ENCODE results near the gene LLGL2. TPM values are rescaled to one million over a fixed set of nuclear protein-coding genes. Genes with fewer than 3 reads are reported as not detected.

The LLGL2 gene
- total RNA-seq, 2 donors from 2014 or later = 43.0 to 65.3 TPM

GRCh38 chr17:75509528-75510258, 15.8 kb upstream of the LLGL2 start:
- TF ChIP-seq CTCF (IDR thresholded peaks at IDR 0.05) = no peak
- no peak for TF ChIP-seq POLR2AphosphoS5 (IDR thresholded peaks at IDR 0.05)
- TF ChIP-seq POLR2A (IDR thresholded peaks at IDR 0.05) = no peak
- H3K27ac ChIP-seq = no peak overlapping the region
- intact Hi-C loops (cut with DNase I) = loop anchor here (10.0 kb wide), 2 partner anchors 185 to 235 kb away; no protein-coding TSS in a partner anchor

GRCh38 chr17:75511270-75511609, 14.3 kb upstream of the LLGL2 start:
- H3K4me1 ChIP-seq (replicated peaks) = peaks cover 7% of the 10 kb centered on the region
- no peak overlapping the region for H3K4me3 ChIP-seq
- no peak for DNase-seq (ENCODE audit: low spot score)
- no peaks in the 10 kb centered on the region for H3K9me3 ChIP-seq
- peak overlapping the region in 1 of 2 donors; percentile 26 for H3K27ac ChIP-seq
- no peak for TF ChIP-seq POLR2AphosphoS5 (IDR thresholded peaks at IDR 0.05)
- no peak for TF ChIP-seq CTCF (IDR thresholded peaks at IDR 0.05)
- no peak for TF ChIP-seq POLR2A (IDR thresholded peaks at IDR 0.05)
- no peaks in the 10 kb centered on the region for H3K27me3 ChIP-seq (replicated peaks; ENCODE audit: insufficient read depth)
- intact Hi-C loops (cut with DNase I) = loop anchor here (10.0 kb wide), 2 partner anchors 186 to 234 kb away; no protein-coding TSS in a partner anchor
- WGBS = 88% methylated on average over 4 of the region's 4 CpGs
- H3K36me3 ChIP-seq = no peaks in the 10 kb centered on the region

More at GRCh38 chr17:75509528-75510258, 15.8 kb upstream of the LLGL2 start:
- no peak for DNase-seq (ENCODE audit: low spot score)
- Histone ChIP-seq H3K4me3 (no peak overlapping the region), H3K36me3 (peaks cover 0 to 10% of the 10 kb centered on the region in 2 donors), H3K4me1 (replicated peaks) (peaks cover 7% of the 10 kb centered on the region), H3K9me3 (no peaks in the 10 kb centered on the region), H3K27me3 (replicated peaks; ENCODE audit: insufficient read depth) (no peaks in the 10 kb centered on the region)
- 75% methylated on average over 19 of the region's 19 CpGs for WGBS

DNA sequence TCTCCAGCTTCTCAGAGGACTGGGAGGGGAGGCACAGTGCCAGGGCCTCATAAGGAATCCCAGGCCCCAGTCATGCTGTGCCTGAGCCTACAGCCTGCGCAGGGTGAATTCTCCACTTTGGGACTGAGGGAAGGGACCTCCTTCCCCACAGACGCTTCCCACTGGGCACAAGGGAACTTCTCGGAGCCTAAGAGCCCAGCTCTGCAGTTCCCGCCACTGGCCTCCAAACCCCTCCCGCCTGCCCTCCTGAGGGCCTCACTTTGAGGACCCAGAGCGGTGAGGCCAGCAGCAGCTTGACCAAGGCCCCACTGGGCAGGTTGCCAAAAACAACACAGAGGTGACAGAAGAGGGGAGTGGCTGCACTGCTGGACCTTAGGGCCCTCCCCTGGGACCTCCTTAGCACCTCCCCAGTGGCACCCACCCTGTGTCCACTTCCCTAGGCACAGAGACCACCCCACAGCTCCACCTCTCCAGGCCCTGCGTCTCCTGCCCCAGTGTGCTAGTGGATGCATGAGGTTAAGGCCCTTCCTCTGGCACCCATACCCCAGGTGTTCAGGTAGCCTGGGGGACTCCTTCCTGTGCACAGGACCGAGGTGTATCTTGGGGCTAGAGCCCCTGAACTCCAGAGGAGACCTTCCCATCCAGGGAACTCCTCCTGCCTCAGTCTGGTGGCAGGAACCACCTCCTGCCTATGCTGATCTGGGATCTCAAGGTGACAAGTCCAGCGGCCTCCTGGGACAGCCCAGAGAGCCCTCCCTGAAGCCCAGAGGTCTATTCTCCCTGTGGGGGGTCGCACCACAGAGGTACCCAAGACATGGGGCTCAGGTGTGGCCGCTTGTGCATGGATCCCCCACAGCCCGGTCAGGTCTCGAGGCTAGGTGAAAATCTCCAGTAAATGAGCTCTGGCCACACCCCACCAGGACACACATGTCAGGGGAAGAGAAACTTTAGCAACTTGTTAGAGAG, 13.6 kb upstream of the LLGL2 start:
- H3K4me3 ChIP-seq = no peak overlapping the region
- 71% methylated on average over 13 of the region's 13 CpGs for WGBS
- H3K27me3 ChIP-seq (replicated peaks; ENCODE audit: insufficient read depth) = no peaks in the 10 kb centered on the region
- no peaks in the 10 kb centered on the region for H3K9me3 ChIP-seq
- intact Hi-C loops (cut with DNase I) = loop anchor here (10.0 kb wide), 2 partner anchors 187 to 233 kb away; no protein-coding TSS in a partner anchor
- peak overlapping the region in 1 of 2 donors; percentile 26 for H3K27ac ChIP-seq
- H3K4me1 ChIP-seq (replicated peaks) = peaks cover 7% of the 10 kb centered on the region
- no peaks in the 10 kb centered on the region for H3K36me3 ChIP-seq
- DNase-seq (ENCODE audit: low spot score) = no peak
- TF ChIP-seq POLR2A (IDR thresholded peaks at IDR 0.05) (no peak), POLR2AphosphoS5 (IDR thresholded peaks at IDR 0.05) (no peak), CTCF (IDR thresholded peaks at IDR 0.05) (no peak)

DNA sequence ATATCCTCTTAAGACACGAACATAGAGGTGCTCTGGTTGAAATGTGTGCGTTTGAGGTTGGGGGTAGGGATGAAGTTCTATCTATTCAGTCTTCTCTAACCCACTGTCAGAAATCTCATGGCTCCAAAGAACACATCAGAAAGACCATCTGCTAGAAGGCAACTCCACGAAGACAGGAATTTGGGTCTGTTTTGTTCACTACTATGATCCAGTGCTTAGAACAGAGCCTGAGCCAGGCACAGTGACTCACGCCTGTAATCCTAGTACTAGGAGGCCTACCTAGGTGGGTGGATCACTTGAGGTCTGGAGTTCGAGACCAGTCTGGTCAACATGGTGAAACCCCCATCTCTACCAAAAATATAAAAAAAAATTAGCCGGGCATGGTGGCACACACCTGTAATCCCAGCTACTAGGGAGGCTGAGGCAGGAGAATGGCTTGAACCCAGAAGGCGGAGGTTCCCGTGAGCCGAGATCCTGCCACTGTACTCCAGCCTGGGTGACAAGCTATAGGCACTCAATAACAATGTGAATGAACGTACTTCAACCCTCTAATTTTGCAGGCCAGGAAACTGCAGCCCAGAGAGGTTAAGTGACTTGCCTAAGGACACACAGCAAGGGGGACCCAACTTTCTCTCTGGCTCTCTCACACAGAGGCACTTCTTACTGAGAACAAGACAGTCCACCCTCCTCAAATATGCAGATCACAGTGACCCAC, 12.4 kb upstream of the LLGL2 start:
- 54% methylated on average over 10 of the region's 10 CpGs for WGBS
- H3K4me1 ChIP-seq (replicated peaks) = peaks cover 7% of the 10 kb centered on the region
- intact Hi-C loops (cut with DNase I) = loop anchor here (10.0 kb wide), 2 partner anchors 188 to 232 kb away; no protein-coding TSS in a partner anchor
- H3K4me3 ChIP-seq = peak overlapping the region in 1 of 2 donors; percentile 82
- H3K36me3 ChIP-seq = no peaks in the 10 kb centered on the region
- H3K27ac ChIP-seq = peak overlapping the region in 1 of 2 donors; percentile 79
- H3K9me3 ChIP-seq = no peaks in the 10 kb centered on the region
- TF ChIP-seq CTCF (IDR thresholded peaks at IDR 0.05) (no peak), POLR2A (IDR thresholded peaks at IDR 0.05) (no peak), POLR2AphosphoS5 (IDR thresholded peaks at IDR 0.05) (no peak)
- no peak for DNase-seq (ENCODE audit: low spot score)
- no peaks in the 10 kb centered on the region for H3K27me3 ChIP-seq (replicated peaks; ENCODE audit: insufficient read depth)
